ENCODE results near the gene GNB3. TPM values are rescaled to one million over a fixed set of nuclear protein-coding genes. Genes with fewer than 3 reads are reported as not detected.

Gene GNB3
- total and polyA plus RNA-seq, 2 of the 4 experiments (the other 2 are of a cell fraction) = 0.72 to 20.5 TPM

GRCh38 chr12:6855322-6855721 lies 14.6 kb downstream of the GNB3 start:
- Histone ChIP-seq H2AK9ac (replicated peaks; ENCODE audit: low read depth, low read length, poor library complexity) (no peak overlapping the region), H3K18ac (ENCODE audit: low read depth, low read length) (no peak overlapping the region), H4K5ac (ENCODE audit: low read depth, low read length) (no peak overlapping the region), H3K27ac (ENCODE audit: insufficient read depth, low read length) (no peak overlapping the region), H2BK20ac (ENCODE audit: low read depth, low read length) (no peak overlapping the region), H3K4ac (ENCODE audit: low read depth, low read length) (no peak overlapping the region), H3K4me1 (ENCODE audit: control insufficient read depth, insufficient read depth, low read length) (peaks cover 5% of the 10 kb centered on the region), H3K9me3 (ENCODE audit: control insufficient read depth, insufficient read depth, low read length) (no peaks in the 10 kb centered on the region), H3K79me1 (ENCODE audit: low read depth in 1 of 2, low read length in 2 of 2) (peaks cover 20 to 45% of the 10 kb centered on the region in 2 experiments), H4K91ac (ENCODE audit: insufficient read depth, low read depth, low read length) (no peak overlapping the region), H4K20me1 (ENCODE audit: insufficient read depth, low read length) (peaks cover 15% of the 10 kb centered on the region), H4K8ac (ENCODE audit: low read depth in 2 of 2, low read length in 2 of 2) (no peak overlapping the region), H3K4me2 (ENCODE audit: low read depth, low read length) (no peak overlapping the region), H2BK120ac (ENCODE audit: low read depth, low read length) (no peak overlapping the region), H3K23ac (ENCODE audit: low read depth, low read length) (no peak overlapping the region), H3K14ac (replicated peaks; ENCODE audit: low read depth, low read length) (no peak overlapping the region), H2AFZ (replicated peaks; ENCODE audit: low read length, poor library complexity) (no peak overlapping the region), H3K9ac (ENCODE audit: low read depth, low read length) (no peak overlapping the region), H3K56ac (ENCODE audit: extremely low read depth, insufficient read depth, low read length) (no peak overlapping the region), H2BK15ac (ENCODE audit: low read depth, low read length) (no peak overlapping the region), H3K4me3 (ENCODE audit: insufficient read depth, low read depth, low read length) (no peak overlapping the region), H2BK5ac (ENCODE audit: low read depth, low read length, poor library complexity, severe bottlenecking) (no peak overlapping the region), H3K36me3 (ENCODE audit: control insufficient read depth, insufficient read depth, low read length) (peaks cover 46% of the 10 kb centered on the region), H2AK5ac (ENCODE audit: low read depth, low read length) (no peak overlapping the region), H3K9me1 (ENCODE audit: insufficient read depth, low read length) (no peaks in the 10 kb centered on the region), H3K27me3 (ENCODE audit: control insufficient read depth, insufficient read depth, low read length) (no peaks in the 10 kb centered on the region)
- ATAC-seq (ENCODE audit: low read depth) = no peak
- no peak for TF ChIP-seq MXI1 (IDR thresholded peaks at IDR 0.05; ENCODE audit: borderline replicate concordance, low read depth, low read length)
- no peak for TF ChIP-seq RCOR1 (IDR thresholded peaks at IDR 0.05; ENCODE audit: insufficient replicate concordance, low read length)
- TF ChIP-seq CTCF (conservative IDR thresholded peaks at IDR 0.05; ENCODE audit: low read depth, low read length) = no peak
- TF ChIP-seq POLR2A (IDR thresholded peaks at IDR 0.05; ENCODE audit: low read depth, low read length) = no peak
- no peak for TF ChIP-seq RFX5 (IDR thresholded peaks at IDR 0.05; ENCODE audit: low read depth, low read length)
- no peak for TF ChIP-seq NFE2L2 (IDR thresholded peaks at IDR 0.05; ENCODE audit: low read depth, low read length)
- TF ChIP-seq RAD21 (IDR thresholded peaks at IDR 0.05; ENCODE audit: low read length) = no peak
- TF ChIP-seq FOS (IDR thresholded peaks at IDR 0.05; ENCODE audit: low read depth, low read length) = no peak
- TF ChIP-seq CEBPB (IDR thresholded peaks at IDR 0.05; ENCODE audit: low read depth, low read length) = no peak
- no peak for TF ChIP-seq ELK1 (IDR thresholded peaks at IDR 0.05; ENCODE audit: borderline replicate concordance, low read depth, low read length)
- TF ChIP-seq SMC3 (IDR thresholded peaks at IDR 0.05; ENCODE audit: low read depth, low read length) = no peak
- no peak for TF ChIP-seq CHD1 (IDR thresholded peaks at IDR 0.05; ENCODE audit: low read depth, low read length)
- TF ChIP-seq MAZ (IDR thresholded peaks at IDR 0.05; ENCODE audit: borderline replicate concordance, low read depth, low read length) = no peak
- no peak for TF ChIP-seq USF2 (IDR thresholded peaks at IDR 0.05; ENCODE audit: low read depth, low read length)
- dilution Hi-C loops (cut with HindIII; ENCODE audit: low sequenced_read_pairs, unreplicated experiment) (no loop called here), intact Hi-C loops (cut with micrococcal nuclease) (no loop called here), in situ Hi-C loops (cut with MboI; ENCODE audit: low sequenced_read_pairs) (no loop called here)
- no TSS peak for BruUV-seq (replicated peaks)
- 96% methylated on average over 9 of the region's 14 CpGs; no CpG with 5 or more reads in 1 of the 2 experiments for WGBS, 2 experiments (ENCODE audit: extremely low coverage in 2 of 2, insufficient read length in 1 of 2)
- no peak for DNase-seq
- ChIA-PET POLR2A (ENCODE audit: unreplicated experiment) (no interaction called here), CTCF (no interaction called here)
